Duodenal mucosa (tissue), 2 donors: ENCODE data around the gene PRM1.

Experiments used
- H3K27ac ChIP-seq: one replicate; pipeline ENCODE4 v1.7.0; 2013; ENCODE audit warnings: low read depth, low read length
- H3K27me3 ChIP-seq, 2 donors: one replicate each; pipeline ENCODE4 v1.7.0; 2013; ENCODE audit warnings: low read length in 2 of 2, control low read depth in 1 of 2; ENCODE audit not compliant: insufficient read depth in 2 of 2, control insufficient read depth in 1 of 2
- H3K36me3 ChIP-seq, 2 donors: one replicate each; pipeline ENCODE4 v1.7.0; 2013; ENCODE audit warnings: low read length in 2 of 2, control low read depth in 1 of 2; ENCODE audit not compliant: insufficient read depth in 2 of 2, control insufficient read depth in 1 of 2
- H3K4me1 ChIP-seq, 2 donors: one replicate each; pipeline ENCODE4 v1.7.0; 2013; ENCODE audit warnings: low read length in 2 of 2, control low read depth in 1 of 2; ENCODE audit not compliant: insufficient read depth in 2 of 2, control insufficient read depth in 1 of 2
- H3K4me3 ChIP-seq, 2 donors: one replicate each; pipeline ENCODE4 v1.7.0; 2013; ENCODE audit warnings: low read length in 2 of 2, low read depth in 1 of 2
- H3K9ac ChIP-seq, 2 donors: one replicate each; pipeline ENCODE4 v1.7.0; 2013; ENCODE audit warnings: low read length in 2 of 2, low read depth in 1 of 2
- H3K9me3 ChIP-seq, 2 donors: one replicate each; pipeline ENCODE4 v1.7.0; 2013; ENCODE audit warnings: low read length in 2 of 2, control low read depth in 1 of 2; ENCODE audit not compliant: control insufficient read depth in 1 of 2

The PRM1 gene

DNA sequence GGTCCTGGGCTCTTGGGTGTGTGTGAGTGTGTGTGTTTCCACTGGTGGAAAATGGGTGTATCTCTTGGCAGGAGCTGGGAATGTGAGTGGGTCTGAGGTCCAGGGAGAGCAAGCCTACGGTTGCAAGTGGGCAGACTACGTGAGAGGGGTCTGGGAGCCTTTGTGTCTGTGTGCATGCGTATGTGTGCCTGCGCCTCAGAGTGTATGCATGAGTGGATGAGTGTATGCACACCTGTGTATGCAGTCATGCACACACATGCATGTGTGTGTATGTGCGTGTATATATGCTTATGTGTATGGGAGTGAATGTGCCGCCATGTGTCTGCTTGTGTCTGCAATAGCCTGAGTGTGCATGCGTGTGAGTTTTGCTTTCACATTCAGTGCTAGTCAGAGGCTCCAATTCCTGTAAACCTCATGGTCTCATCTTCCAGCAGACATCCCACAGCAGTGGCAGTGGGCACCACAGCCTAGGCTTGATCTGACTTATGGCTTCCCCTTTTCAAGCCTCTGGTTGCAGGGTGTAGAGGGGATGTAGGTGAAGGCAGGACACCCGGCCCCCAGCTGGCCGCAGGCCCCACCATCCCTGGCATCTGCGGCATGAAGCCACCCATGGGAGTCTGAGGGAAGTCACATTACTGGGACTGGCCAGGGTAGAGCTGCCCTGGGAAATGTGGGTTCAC is 44.4 kb upstream of the PRM1 start:
- Histone ChIP-seq H3K27ac (no peak overlapping the region), H3K9me3 (no peaks in the 10 kb centered on the region), H3K4me1 (peaks cover 12 to 32% of the 10 kb centered on the region in 2 donors), H3K9ac (no peak overlapping the region), H3K27me3 (no peaks in the 10 kb centered on the region), H3K36me3 (no peaks in the 10 kb centered on the region), H3K4me3 (peak overlapping the region in 1 of 2 donors; percentile 23)

DNA sequence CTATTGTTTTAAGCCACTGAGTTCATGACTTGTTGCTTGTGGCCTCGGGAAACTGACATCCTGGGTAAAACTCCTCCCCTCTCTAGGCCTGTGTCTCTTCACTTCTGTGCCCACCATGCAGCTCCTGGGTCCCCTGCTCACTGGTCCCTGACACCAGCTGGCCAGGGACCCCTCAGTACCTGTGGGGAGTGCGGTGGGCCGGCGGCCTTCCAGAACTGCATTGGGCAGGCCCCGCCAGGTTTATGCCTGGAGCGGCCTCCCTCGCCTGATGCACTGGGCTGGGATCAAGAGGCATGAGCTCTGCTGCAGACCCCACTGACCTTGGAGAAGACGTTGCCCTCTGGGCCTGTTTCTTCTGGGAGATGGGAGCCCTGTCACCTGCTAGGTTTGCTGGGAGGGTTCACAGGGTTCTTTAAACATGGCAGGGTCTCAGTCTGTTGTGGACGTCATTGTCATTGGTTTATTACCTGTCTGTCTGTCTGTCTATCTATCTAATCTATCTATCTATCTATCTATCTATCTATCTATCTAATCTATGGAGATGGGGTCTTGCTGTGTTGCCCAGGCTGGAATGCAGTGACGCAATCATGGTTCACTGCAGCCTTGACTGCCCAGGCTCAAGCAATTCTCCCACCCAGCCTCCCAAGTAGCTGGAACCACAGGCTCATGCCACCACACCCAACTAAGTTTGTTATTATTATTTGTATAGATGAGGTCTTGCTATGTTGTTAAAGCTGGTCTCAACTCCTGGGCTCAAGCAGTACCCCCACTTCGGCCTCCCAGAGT is 42.6 kb upstream of the PRM1 start:
- H3K27ac ChIP-seq: no peak overlapping the region
- H3K4me3 ChIP-seq: no peak overlapping the region
- no peaks in the 10 kb centered on the region for H3K36me3 ChIP-seq
- peaks cover 11 to 28% of the 10 kb centered on the region in 2 donors for H3K4me1 ChIP-seq
- no peak overlapping the region for H3K9ac ChIP-seq
- no peaks in the 10 kb centered on the region for H3K9me3 ChIP-seq
- no peaks in the 10 kb centered on the region for H3K27me3 ChIP-seq

DNA sequence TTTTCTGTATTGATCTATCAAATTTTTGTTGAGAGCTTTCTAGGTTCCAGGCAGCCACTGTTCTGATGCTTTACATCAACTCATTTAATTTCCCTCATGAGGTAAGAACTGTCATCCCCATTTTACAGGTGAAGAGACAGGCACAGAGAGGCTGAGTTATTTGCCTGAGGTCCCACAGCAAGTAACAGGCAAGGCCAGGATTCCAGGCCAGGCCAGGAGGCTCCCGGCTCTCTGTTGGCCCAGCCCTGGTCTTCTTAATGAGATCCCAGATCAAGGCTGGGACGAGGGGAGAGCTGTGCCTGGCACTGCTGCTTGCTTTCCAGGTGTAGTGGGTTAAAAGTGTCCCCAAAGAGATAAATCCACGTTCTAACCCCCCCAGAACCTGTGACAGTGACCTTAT is 41.7 kb upstream of the PRM1 start:
- Histone ChIP-seq H3K9me3 (no peaks in the 10 kb centered on the region), H3K27ac (no peak overlapping the region), H3K36me3 (no peaks in the 10 kb centered on the region), H3K4me1 (peaks cover 2 to 19% of the 10 kb centered on the region in 2 donors), H3K27me3 (no peaks in the 10 kb centered on the region), H3K9ac (no peak overlapping the region), H3K4me3 (no peak overlapping the region)

DNA sequence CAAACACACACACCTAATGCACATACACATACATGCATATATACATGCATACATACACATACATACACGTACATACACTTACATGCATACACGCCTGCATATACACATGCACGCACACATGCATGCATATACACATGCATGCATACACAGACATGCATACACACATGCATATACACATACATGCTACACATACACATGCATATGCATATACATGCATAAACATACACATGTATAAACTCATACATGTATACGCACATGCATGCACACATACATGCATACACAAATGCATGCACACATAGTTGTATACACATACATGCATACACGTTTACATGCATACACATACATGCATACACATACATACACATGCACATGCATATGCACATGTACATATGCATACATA is 40.5 kb upstream of the PRM1 start:
- no peak overlapping the region for H3K4me3 ChIP-seq
- H3K27ac ChIP-seq: no peak overlapping the region
- peaks cover 0 to 12% of the 10 kb centered on the region in 2 donors for H3K4me1 ChIP-seq
- H3K9me3 ChIP-seq: no peaks in the 10 kb centered on the region
- no peaks in the 10 kb centered on the region for H3K36me3 ChIP-seq
- H3K27me3 ChIP-seq: no peaks in the 10 kb centered on the region
- H3K9ac ChIP-seq: no peak overlapping the region

DNA sequence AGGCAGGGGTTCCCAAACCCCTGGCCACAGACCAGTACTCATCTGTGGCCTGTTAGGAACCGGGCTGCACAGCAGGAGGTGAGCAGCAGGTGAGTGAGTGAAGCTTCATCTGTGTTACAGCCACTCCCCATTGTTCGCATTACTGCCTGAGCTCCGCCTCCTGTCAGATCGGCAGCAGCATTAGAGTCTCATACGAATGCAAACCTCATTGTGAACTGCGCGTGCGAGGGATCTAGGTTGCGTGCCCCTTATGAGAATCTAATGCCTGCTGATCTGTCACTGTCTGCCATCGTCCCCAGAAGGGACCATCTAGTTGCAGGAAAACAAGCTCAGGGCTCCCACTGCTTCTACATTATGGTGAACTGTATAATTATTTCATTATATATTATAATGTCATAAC is 39.0 kb upstream of the PRM1 start:
- Histone ChIP-seq H3K36me3 (no peaks in the 10 kb centered on the region), H3K9ac (no peak overlapping the region), H3K27me3 (no peaks in the 10 kb centered on the region), H3K4me3 (no peak overlapping the region), H3K4me1 (peaks cover 0 to 2% of the 10 kb centered on the region in 2 donors), H3K9me3 (no peaks in the 10 kb centered on the region), H3K27ac (no peak overlapping the region)

DNA sequence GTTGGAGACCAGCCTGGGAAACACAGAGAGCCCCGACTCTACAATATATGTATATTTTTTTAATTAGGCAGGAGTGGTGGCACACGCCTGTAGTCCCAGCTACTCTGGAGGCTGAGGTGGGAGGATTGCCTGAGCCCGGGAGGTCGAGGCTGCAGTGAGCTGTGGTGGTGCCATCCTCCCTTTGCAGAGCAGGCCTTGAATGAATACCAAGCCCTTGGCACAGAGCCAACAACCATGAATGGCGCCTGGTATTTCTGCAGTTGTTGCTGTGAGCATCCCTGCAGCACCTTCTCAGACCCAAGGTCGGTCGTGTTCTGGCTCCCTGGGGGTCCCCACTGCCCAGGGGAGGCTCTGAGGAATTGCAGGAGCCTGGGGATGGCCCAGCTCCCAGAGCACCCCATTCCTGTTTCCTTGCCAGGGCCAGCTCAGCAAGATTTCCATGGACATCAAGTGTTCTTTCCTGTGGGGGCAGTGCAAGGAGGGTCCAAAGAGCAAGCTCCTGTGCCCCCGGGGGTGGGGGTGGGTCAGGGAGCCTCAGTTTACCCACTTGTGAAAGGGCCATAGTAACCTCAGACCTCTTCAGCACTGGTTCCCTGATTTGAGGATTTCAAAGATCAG is 38.5 kb upstream of the PRM1 start:
- Histone ChIP-seq H3K27me3 (no peaks in the 10 kb centered on the region), H3K27ac (no peak overlapping the region), H3K4me3 (no peak overlapping the region), H3K36me3 (no peaks in the 10 kb centered on the region), H3K9me3 (no peaks in the 10 kb centered on the region), H3K4me1 (no peaks in the 10 kb centered on the region), H3K9ac (no peak overlapping the region)

DNA sequence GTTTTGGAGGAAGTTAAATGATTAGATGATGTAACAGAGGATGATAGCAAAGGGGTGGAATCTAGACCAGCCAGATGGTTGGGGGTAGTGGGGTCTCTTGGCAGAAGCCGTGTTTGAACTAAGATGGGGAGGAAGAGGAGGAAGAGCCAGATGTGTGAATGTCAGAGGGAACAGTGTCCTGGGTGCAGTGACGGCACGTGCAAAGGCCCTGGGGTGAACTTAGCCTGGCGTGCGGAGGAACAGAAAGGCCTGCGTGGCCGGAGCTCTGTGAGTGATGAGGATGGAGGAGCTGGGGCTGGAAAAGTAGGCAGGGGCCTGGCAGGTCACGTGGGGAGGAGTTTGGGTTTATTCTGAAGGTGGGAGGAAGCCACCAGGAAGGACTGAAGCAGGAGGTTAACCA is 37.7 kb upstream of the PRM1 start:
- H3K27ac ChIP-seq: no peak overlapping the region
- no peaks in the 10 kb centered on the region for H3K27me3 ChIP-seq
- H3K9me3 ChIP-seq: no peaks in the 10 kb centered on the region
- H3K9ac ChIP-seq: no peak overlapping the region
- H3K4me1 ChIP-seq: no peaks in the 10 kb centered on the region
- H3K36me3 ChIP-seq: no peaks in the 10 kb centered on the region
- H3K4me3 ChIP-seq: no peak overlapping the region

DNA sequence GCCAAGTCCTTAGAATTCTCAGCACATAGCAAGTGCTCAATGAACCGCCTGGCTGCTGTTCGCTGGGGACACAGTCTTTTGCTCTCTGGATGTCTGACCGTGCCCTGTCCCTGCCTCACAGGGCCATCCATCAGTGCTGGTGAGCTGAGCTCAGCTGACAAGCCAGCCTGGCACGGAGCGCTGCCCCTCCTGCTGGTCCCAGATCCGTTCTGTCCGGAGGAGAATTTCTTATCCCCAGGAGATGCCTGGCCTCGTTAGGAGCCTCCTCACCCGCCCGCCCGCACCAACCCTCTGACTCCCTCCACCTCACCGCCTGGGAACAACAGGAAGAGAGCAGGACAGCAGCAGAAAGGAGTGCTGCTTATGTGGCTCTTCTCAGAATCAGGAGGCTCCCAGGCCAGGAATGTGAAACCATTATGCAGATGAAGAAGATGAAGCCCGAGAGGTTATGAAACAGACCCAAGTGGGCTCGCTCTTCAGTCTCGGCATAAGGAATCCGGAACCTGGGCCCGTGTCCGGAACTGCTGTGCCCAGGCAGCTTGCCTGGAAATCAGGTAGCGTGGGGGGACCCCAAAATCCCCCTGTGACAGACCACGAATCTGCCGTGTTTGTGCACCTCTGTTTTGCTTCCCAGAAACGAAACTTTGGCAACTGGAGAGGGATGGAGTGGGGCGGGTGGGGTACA is 35.3 kb upstream of the PRM1 start:
- Histone ChIP-seq H3K27ac (no peak overlapping the region), H3K4me3 (no peak overlapping the region), H3K4me1 (peaks cover 11 to 14% of the 10 kb centered on the region in 2 donors), H3K36me3 (no peaks in the 10 kb centered on the region), H3K27me3 (no peaks in the 10 kb centered on the region), H3K9ac (no peak overlapping the region), H3K9me3 (no peaks in the 10 kb centered on the region)

DNA sequence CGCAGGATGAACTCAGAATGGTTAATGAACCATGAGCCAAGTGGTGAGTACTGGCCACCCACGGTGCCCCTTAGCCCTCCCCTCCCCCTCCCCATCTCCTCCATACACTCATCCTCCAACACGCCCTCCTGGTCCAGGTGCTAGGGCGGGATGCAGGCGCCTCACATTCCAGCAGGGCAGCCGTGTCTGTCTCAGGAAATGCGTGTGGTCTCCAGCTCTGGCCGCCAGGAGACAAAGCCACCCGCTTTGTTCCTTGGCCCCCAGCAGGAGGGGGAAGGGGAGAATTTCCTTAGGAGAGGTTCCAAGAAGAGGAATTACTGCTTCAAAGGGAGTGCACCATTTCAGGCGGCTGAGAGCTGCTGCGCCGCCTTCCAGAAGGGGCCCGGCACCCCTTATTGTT is 34.4 kb upstream of the PRM1 start:
- Histone ChIP-seq H3K4me3 (no peak overlapping the region), H3K27ac (no peak overlapping the region), H3K4me1 (peaks cover 11 to 14% of the 10 kb centered on the region in 2 donors), H3K27me3 (no peaks in the 10 kb centered on the region), H3K9ac (no peak overlapping the region), H3K9me3 (no peaks in the 10 kb centered on the region), H3K36me3 (no peaks in the 10 kb centered on the region)
